ENCODE measurements around the gene ARHGAP29.

DNA sequence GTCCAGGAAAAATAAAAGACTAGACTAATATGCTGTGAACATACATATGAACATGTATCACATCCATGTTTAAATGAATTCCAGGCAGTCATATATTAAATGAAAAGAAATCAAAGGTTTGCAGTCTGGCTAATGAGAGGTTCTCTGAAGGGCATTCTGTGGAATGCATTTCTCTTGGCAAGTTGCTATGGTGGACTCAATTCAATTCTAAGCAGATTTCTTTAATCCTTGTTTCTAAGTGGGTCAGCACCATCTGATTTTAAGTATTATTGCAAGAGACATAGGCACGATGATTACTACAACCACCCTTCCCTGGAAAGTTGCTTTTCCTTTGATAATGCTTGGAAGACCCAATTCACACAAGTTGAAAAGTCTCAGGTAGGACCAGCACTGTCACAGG, 92.5 kb downstream of the ARHGAP29 start:
- no peak for TF ChIP-seq GATA2 (IDR thresholded peaks at IDR 0.05; ENCODE audit: low read depth, low read length)
- no peak for TF ChIP-seq GATA3 (IDR thresholded peaks at IDR 0.05; ENCODE audit: low read depth, low read length)

All from SH-SY5Y (cell line).